A549 (cell line): ENCODE measurements around the gene APP.

Experiments used
- BHLHE40 ChIP-seq: IDR thresholded peaks from 2 replicates; pipeline ENCODE4 v1.6.1; 2012; ENCODE audit warnings: low read depth, low read length, inconsistent platforms
- POLR2A ChIP-seq: IDR thresholded peaks from 2 replicates; pipeline ENCODE4 v1.6.1; 2012; ENCODE audit warnings: mild to moderate bottlenecking, low read length
- RFX5 ChIP-seq: fragments of 450-650 bp; IDR thresholded peaks from 2 replicates; pipeline ENCODE4 v1.7.1; 2014; ENCODE audit warnings: antibody characterized with exemption, mild to moderate bottlenecking, moderate library complexity
- SMC3 ChIP-seq: fragments of >200 bp; sonication (Bioruptor Twin); formaldehyde crosslinking; IDR thresholded peaks from 3 replicates; pipeline ENCODE4 v1.6.1; 2018; ENCODE audit warnings: inconsistent platforms
- TF ChIP-seq, protein P1 (sequence below): IDR thresholded peaks from 2 replicates; pipeline ENCODE4 v1.6.1; 2012; ENCODE audit warnings: low read depth, borderline replicate concordance
- TF ChIP-seq, protein P2 (sequence below): fragments of >200 bp; sonication (Bioruptor Twin); formaldehyde crosslinking; IDR thresholded peaks from 3 replicates; pipeline ENCODE4 v1.5.1; 2016
- TF ChIP-seq, protein P3 (sequence below): fragments of 450-650 bp; IDR thresholded peaks from 2 replicates; pipeline ENCODE4 v1.6.1; 2014; ENCODE audit warnings: antibody characterized with exemption

DNA sequence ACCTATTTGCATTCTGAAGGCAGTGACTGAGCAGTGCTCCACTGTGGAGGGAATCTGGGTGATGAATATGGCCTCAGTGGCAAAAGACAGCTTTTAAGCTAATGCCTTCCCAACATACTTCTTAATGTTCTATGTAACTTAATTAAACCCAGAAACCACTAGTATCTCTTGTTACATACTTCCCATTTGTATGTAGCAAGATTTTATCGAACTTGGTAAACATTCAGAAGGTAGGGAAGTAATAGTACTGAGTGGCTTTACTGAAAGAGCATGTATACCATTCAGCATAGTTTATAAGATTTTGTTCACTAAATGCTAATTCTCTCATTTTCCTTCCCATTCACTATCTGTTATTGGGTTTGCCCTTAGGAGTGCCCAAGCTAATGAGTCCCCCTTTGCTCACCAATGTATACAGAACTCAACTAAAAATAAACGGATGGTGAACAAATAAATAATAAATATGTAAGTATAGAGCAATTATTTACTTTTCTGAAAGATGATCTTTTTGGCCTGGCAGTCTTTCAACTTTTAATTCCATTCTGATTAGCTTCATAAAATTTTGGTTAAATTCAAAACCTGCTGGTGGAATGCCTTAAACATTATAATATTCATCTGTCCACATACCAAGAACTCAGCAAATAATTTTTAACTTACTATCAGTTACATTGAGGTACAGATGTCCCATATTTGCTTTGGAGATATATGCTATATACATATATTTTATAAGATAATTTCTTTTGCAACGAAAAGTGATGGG, 204.4 kb downstream of the APP start:
- TF ChIP-seq, protein P1, sequence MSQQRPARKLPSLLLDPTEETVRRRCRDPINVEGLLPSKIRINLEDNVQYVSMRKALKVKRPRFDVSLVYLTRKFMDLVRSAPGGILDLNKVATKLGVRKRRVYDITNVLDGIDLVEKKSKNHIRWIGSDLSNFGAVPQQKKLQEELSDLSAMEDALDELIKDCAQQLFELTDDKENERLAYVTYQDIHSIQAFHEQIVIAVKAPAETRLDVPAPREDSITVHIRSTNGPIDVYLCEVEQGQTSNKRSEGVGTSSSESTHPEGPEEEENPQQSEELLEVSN = no peak
- TF ChIP-seq, protein P2, sequence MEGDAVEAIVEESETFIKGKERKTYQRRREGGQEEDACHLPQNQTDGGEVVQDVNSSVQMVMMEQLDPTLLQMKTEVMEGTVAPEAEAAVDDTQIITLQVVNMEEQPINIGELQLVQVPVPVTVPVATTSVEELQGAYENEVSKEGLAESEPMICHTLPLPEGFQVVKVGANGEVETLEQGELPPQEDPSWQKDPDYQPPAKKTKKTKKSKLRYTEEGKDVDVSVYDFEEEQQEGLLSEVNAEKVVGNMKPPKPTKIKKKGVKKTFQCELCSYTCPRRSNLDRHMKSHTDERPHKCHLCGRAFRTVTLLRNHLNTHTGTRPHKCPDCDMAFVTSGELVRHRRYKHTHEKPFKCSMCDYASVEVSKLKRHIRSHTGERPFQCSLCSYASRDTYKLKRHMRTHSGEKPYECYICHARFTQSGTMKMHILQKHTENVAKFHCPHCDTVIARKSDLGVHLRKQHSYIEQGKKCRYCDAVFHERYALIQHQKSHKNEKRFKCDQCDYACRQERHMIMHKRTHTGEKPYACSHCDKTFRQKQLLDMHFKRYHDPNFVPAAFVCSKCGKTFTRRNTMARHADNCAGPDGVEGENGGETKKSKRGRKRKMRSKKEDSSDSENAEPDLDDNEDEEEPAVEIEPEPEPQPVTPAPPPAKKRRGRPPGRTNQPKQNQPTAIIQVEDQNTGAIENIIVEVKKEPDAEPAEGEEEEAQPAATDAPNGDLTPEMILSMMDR = no peak
- TF ChIP-seq POLR2A = no peak
- no peak for TF ChIP-seq RFX5
- no peak for TF ChIP-seq SMC3
- no peak for TF ChIP-seq BHLHE40
- TF ChIP-seq, protein P3, sequence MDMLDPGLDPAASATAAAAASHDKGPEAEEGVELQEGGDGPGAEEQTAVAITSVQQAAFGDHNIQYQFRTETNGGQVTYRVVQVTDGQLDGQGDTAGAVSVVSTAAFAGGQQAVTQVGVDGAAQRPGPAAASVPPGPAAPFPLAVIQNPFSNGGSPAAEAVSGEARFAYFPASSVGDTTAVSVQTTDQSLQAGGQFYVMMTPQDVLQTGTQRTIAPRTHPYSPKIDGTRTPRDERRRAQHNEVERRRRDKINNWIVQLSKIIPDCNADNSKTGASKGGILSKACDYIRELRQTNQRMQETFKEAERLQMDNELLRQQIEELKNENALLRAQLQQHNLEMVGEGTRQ = no peak
